HG02588 (cell line): Measurements from ENCODE around the gene TIAL1.

Experiments used
- ATAC-seq: cut with Tn5 transposase; IDR thresholded peaks from one replicate; pipeline ENCODE4 v1.9.1; 2021; ENCODE audit warnings: mild to moderate bottlenecking, moderate library complexity; ENCODE audit not compliant: unreplicated experiment

The TIAL1 gene

GRCh38 chr10:119555178-119555784 lies 41.5 kb downstream of the TIAL1 start:
- ATAC-seq: no peak

DNA sequence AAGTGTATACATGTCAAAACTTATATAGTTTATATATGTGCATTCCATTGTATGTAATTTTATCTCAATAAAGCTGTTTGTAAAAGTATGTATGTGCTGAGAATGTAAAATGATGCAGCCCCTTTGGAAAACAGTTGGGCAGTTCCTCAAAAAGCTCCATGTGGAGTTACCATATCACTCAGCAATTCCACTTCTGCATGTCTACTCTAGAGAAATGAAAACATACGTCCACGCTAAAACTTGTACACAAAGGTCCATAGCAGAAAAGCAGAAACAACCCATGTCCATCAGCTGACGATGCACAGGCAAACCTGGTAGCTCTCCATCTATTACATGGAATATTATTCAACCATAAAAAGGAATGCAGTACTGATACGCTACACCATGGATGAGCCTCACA lies 45.9 kb downstream of the TIAL1 start:
- no peak for ATAC-seq

GRCh38 chr10:119549247-119549999 lies 47.3 kb downstream of the TIAL1 start:
- no peak for ATAC-seq

DNA sequence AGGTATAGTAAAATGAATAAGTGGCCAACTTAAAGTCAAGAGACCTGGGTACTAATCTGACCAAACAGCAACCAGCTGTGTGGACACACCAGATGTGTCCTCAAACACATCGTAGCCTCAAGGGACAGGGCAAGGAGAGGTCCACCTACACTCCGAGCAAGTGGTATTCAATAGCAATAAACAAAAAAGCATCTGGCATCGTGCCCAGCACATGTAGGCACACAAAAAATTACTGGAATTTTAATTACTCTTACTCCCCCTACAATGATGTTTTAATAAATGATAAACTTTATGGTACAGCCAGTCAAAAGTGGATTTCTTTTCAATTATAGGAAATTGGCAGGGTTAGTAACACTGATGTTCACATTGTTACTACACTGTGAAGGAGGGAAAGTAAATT lies 50.8 kb downstream of the TIAL1 start:
- no peak for ATAC-seq

DNA sequence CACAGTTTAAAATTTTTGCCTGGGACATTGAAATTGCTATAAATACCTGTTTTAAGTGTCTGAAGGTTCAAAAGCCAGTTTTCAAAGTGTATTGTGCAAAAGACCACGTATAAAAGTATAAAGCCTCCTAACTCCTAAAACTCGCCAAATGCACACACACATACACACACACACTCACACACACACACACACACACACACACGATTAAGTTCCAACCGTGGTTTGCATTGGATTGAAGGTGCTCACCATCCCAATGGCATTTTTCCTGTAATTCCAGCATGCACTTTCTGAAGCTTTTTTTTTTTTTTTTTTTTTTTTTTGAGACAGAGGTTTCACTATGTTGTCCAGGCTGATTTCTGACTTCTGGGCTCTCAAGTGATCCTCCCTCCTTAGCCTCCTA lies 51.5 kb downstream of the TIAL1 start:
- ATAC-seq: no peak

- no peak for ATAC-seq
Measured at GRCh38 chr10:119543814-119544642, 52.7 kb downstream of the TIAL1 start.

DNA sequence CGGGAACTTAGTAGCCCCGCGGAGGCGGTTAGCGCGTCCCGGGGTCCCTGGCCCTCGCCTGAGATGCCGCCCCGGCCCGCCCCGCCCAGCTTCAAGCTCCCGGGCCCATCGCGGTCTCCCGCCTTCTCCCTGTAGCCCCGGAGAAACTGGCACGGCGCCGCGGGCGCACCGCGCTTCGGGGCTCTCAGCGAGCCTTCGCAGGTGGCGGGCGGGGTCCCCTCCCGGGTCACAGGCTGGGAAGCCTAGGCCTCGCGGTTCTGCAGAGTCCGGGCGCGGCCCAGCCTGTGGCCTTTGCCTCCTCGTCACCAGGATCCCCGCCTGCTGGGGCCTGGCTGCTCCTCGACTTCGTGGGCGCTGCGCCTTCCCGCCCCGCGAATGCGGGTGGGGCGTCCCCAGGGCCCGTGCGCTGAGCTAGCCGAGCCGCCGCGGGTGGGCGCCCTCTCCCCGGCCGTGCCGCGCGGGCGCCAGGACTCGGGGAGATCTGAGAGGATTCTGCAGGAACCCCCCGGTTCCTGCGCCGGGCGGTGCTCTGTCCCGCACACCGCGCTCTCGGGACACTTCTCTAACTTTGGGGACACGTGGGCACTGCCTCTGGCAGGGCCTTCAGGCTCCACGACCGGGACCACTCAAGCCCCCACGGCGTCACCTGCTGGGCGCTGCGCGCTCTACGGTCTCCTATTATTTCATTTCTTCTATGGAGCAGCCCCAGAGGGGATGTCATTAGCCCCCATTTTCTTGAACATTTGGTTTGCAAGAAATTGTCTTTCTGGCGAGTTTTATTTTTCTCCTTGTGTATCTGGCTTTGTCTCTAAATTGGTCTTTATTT lies 53.6 kb downstream of the TIAL1 start:
- peak; percentile 37 for ATAC-seq

DNA sequence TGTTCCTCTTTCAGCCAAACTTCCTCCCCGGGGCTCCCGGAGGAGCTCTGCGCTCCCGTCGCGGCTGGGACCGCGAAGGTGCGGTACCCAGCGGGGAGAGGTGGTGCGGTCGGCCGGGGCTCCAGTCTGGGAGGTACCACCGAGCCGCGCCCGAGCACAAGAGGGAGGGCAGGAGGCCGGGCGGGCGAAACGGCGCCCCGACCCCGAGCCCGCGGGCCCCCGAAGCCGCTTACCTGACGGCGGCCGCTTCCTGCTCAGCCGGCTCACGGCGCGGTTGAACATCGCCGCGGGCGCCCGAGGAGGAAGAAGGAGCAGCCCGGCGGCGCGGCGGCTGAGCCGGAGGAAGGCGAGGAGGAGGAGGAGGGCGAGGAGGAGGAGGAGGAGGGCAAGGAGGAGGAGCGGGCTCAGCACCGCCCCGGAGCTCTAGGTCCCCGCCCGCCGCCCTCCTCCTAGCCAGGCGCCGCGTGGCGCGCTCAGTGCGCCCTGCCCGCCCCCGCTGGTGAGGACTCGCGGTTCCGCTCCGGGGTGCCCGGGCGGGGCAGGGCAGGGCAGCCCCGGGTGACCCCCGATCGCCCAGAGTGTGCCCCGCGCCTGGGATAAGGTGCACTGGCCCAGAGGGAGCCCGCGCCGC lies 54.3 kb downstream of the TIAL1 start, which contains the start of gene RGS10:
Gene RGS10 (minus strand): TSS at position 363 of the 631 bp plus-strand sequence. CDS start 81 bp downstream, at position 282.
- ATAC-seq: peak; percentile 70

DNA sequence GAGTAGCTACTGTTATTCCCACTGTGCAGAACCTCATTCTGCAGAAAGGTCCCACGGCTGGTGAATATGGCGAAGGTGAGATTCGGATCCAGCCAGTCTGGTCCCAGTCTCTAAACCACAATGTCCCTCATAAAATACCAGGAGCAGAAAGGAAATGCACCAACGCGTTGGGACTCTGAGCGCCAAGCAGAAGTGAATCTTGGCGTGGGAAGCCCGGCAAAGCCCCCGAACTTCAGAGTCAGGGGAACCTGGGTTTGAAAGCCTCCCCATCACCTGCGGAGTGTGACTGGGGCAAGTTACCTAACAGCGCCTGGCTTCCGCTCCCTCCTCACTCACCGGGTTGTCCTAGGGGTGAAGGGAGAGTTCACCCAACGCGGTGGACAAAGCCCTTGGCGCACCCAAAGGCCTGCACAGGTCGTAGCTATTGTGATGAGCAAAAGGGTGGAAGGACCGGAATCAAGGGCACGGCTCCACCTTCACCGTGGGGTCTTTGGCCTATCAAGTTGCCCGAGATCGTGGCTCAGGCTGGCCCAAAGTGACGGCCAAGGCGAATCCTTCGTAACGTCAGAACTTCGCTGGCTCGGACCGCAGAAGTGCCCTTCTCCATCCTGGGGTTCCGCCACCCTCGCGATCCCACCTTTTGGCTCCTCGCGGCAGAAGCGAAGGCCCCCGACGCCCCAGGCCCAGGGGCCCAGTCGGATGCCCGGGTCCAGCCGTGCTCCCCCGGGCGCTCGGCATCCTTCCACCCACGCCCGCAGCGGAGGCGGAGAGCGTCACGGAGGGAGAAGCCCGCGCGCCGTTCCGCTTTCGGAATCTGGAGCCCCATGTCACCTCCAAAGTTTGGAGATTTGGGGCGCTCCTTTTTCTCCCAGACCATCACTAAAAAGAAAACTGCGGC lies 55.1 kb downstream of the TIAL1 start:
- ATAC-seq: no peak

- no peak for ATAC-seq
Measured at GRCh38 chr10:119541046-119541445, 55.7 kb downstream of the TIAL1 start.

GRCh38 chr10:119540038-119540437 lies 56.7 kb downstream of the TIAL1 start:
- no peak for ATAC-seq

DNA sequence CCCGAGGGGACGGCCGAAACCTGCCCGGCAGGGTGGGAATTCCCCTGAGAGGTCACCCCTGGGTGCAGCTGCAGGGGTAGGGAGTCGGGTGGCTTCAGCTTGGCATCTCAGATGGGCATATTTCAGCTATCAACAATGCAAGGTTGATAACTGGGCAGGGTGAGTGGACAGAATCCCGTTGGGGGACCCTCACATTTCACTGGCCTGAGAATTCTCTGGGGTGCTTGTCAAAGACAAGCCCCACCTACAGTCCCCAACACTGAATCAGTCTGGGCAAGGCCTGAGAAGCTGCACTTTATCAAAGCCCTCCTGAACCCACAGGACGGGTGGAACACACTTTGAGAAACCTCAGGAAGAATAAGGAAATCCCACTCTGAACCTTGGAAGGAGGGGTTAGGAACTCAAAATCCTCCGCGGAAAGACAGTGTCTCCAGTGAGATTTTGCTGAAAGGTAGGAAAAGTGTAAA lies 57.4 kb downstream of the TIAL1 start:
- no peak for ATAC-seq

GRCh38 chr10:119538632-119539358 lies 58.0 kb downstream of the TIAL1 start:
- no peak for ATAC-seq

DNA sequence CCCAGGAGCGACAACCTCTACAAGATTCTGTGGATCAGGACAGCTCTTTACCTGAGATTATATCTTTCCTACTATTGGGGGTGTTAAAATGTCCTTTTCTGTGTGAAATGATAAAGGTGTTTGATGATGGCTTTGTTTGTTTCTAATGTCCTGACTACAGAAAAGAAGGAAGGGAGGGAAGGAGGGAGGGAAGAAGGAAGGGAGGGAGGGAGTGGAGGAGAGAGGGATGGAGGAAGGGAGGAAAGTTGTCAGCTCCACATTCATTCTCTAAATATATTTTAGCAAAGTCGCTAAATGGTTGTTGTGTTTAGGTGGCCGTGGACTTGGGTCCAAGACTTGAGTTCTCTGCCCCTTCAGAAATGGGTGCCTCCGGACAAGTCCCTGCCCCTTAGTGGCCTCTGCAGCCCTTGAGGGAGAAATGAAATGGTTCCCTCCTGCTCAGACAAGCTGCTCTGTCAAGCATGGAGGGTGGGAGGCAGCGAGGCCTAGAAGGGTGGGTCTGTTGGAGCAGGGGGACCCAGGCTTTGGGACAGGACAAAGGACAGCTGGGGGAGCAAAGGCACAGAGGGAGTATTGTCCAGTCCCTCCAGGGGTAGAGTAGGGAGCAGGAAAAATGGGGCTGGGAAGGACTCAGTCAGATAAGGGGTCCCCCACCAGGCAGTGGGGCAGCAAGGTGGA lies 58.7 kb downstream of the TIAL1 start:
- ATAC-seq: no peak

GRCh38 chr10:119536508-119537025 lies 60.2 kb downstream of the TIAL1 start:
- ATAC-seq: no peak

DNA sequence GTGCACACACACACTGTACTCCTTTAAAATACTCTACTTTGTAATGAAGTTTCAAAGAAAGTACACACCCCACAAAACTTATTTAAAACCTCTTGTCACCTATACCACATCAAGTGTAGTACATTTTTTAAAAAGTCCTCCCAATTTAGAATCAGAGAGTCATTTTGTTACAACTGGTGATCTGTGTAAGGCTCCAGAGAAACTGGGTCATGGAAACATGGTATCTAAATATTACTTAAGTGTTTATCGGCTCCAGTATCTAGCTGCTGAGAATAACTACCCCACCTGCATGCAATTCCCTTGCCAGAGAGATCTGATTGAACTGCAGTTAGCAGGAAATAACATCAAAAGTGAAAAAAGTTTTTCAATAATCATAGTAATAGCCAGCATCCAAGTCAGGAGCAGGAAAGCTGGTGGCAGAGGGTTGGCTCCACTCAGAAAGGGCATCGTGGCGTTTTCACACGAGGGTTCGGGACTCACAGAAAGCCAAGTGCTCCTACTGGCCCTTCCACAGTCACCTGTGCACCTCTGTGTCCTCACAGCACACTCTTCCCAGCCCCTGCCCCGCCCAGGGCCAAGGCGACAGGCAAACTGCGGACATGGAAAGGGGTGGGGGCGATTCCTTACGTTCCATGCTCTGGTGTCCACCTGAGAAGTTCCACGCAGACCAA lies 60.8 kb downstream of the TIAL1 start:
- no peak for ATAC-seq

DNA sequence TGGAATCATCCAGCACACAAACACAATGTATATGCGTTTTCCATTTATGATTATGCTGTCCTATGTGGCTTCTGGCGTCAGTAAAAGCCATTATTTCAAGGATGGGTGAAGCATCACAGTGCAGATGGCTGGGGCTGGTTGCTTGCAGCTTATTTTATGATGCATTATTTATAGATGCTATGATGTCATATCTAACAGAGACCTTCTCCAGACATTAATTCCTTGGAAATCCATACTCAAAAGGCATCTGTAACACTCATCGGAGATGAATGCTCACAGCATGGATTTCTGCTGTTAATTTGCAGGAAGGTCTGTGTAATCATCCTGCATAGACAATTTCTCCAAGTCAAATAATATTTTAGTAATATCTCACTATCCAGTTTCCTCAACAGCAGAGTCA lies 61.5 kb downstream of the TIAL1 start:
- no peak for ATAC-seq
